ENCODE measurements around the gene C11orf87.

Gene C11orf87

DNA sequence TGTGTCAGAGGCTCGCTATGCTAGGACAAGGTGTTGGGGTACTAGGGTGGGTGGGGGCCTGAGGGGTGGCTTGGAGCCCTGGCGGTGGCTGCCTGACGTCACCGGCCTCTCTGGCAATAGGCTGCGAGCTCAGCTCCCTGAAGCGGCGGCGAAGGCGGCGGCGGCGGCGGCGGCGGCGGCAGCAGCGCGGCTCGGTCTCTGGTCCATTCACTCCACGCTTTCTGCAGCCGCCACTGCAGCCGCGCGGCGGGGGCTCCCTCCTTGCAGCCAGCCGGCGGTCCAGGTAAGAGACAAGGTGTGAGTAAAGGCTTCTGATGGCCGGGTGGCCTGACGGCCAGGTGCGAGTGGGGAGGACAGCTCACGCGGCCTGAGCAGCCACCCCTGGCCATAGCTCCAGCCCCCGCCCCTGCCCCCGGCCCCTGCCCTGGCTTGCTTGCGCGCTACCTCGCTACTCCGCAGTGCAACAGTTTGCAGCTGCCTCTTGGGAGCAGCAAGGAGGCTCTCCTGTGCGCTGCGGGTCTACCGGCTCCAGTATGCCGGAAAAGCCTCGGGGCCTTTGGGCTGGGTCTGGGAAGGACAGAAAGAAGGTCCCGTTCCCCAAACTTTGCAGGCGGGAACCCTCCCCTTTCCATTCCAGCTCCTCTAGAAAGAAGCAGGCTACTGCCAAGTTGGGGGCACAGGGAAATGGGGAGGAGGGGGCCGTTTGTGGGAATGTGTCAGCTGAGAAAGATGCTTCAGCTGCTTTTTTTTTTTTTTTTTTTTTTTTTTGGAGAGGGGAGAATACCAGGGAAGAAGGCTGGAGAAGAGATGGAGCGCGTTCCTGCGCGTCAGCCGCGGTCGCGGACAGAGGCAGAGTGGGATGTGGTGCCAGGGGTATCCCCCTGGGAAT, at the start of gene C11orf87:
Gene C11orf87, plus strand, starts transcription at position 210 of the 889 bp plus-strand sequence. CDS start 1,444 bp downstream, outside the sequence.
- DNase-seq, result no peak

DNA sequence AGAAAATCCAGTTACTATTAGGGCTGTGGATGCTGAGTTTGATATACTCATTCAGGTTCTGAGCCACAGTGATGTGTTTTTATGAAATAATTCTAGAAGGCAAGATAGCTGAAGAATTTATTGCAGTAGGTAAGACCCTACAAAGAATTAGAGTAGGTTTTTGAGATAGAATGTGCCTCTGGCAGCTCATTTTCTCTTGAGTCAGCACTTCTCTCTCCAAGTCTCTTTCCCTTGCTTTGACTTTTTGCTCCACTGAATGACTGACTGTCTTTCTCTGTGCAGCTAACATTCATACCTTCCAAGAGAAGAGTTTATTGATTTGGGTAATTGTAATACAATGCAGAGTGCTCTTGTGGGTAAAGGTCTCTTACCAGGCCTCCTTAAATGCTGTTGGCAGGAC, 48.0 kb upstream of the C11orf87 start:
- no peak for DNase-seq

DNA sequence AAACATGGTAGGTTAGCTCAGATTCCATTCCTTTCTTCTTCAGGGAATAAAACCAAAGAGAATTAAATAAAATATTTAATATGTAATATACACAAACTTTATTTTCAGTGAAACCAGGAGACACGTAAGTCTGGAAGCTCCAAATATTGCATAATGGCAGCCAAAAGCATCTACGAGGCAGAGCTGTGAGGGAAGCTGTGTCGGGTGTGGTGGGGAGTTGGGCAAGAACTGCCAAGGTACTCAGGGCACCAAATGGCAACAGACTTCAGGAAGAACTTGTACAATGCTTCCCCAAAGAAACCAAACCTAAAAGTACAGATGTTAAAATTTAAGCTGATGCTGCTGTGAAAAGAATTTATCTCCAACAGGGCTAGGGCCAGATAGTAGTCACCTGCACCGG, 47.5 kb upstream of the C11orf87 start:
- no peak for DNase-seq

DNA sequence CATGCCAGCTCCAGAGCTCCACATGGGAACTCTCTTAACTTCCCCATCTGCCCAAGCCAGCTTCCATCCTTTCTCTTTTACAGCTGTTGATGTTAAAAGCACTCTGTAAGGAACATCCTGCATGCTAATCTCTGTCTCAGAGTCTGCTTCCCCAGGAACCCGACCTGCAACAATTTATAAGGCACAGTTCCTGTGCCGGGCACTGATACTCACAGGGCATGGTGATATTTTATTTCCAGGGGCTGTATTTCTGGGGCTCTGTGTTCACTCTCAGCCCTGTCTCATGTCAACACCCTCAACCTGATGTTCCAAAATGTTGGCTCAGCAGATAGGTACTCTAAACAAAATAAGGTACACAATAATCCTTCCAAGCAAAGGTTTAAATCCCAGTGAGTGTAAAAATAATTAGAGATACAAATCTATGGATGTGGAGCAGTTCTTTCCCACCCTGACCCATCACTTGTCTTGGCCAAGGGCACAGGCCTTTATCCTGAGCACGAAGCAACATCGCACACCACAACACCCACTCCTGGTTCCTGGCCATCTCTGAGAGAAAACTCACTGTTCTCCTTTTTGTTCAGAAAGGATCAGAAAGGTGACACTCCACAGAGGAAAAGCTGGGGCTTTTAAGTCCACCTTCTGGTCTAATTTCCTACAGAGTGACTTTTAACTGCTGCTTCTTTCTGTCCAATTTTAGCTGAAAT, 44.8 kb upstream of the C11orf87 start:
- no peak for DNase-seq

DNA sequence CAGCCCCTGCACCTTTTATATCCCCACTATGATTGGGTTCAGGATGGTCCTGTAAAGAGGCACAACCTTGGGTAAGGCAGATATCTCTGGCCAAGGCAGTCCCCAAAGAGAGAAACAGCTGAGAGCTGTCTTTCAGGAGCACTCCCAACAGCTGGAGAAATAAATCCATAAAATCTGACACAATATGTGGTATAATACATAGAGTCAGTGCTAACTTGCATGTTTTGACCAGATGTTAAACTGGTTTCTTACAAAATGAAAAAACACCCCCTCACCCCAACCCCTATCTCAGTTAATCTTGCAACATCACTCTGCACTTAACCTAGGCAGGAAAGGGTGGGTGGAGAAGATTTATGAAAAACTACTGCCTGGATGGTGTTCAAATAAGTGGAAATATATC, 44.0 kb upstream of the C11orf87 start:
- DNase-seq, result no peak

GRCh38 chr11:109383306-109383705, 38.7 kb upstream of the C11orf87 start:
- DNase-seq, result no peak

DNA sequence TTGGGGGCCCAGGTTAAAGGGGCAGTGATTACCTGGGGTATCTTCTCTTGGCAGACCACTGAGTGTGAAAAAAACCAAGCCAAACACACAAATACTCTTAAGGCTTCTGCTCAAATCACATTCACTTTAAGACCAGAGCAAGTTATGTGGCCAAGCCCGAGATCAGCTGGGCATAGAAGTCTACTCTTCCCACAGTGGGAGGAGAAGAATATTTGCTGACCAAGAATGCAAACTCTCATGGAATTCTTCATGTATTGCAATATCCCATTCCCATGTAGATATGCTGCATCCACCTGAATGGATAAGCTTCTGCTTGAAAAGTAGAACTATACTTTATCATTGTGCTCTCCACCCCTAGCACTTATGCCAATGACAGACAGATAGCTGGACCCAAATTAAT, 37.1 kb upstream of the C11orf87 start:
- no peak for DNase-seq

- DNase-seq, result no peak
Observed at GRCh38 chr11:109388982-109389381, 33.0 kb upstream of the C11orf87 start.

- DNase-seq, result no peak
Observed at GRCh38 chr11:109390752-109391151, 31.2 kb upstream of the C11orf87 start.

- no peak for DNase-seq
Observed at GRCh38 chr11:109401545-109401944, 20.4 kb upstream of the C11orf87 start.

DNA sequence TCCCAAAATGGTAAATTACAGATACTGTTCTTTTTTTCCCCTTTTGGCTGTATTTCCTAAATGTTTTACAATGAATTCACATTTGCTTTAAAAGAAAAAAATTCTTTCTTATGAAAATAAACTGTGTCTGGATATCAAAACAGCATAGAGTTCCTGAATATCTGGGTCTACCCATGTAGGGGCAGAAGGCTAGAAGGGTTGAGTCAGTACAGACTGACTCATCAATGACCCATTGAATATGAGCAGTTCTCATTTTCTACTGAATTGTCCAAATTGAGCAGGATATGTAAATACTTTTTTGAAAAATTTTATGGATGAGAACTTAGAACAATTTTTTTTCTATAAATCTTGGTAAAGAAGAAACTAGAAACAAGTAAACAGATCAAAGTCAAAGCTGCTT, 16.3 kb upstream of the C11orf87 start:
- no peak for DNase-seq

DNA sequence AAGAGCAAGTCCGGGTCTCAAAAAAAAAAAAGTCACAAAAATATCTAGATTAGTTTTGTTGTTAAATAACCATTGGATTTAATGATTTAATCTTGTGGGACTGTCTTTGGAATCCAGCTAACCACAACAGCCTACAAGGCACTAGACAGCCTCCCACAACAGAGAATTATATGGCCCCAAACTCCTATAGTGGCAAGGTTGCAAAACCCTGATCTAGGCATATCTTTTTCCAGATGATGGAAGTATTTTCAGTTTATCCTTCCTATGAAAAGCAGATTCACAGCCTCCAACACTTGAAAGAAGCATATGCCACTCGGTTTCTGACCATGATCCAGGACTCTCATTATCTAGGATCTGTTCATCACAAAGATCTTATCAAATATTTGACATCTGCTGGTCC, 5.4 kb upstream of the C11orf87 start:
- no peak for DNase-seq

GRCh38 chr11:109422870-109423465, 978 bp downstream of the C11orf87 start:
- DNase-seq, result no peak

DNA sequence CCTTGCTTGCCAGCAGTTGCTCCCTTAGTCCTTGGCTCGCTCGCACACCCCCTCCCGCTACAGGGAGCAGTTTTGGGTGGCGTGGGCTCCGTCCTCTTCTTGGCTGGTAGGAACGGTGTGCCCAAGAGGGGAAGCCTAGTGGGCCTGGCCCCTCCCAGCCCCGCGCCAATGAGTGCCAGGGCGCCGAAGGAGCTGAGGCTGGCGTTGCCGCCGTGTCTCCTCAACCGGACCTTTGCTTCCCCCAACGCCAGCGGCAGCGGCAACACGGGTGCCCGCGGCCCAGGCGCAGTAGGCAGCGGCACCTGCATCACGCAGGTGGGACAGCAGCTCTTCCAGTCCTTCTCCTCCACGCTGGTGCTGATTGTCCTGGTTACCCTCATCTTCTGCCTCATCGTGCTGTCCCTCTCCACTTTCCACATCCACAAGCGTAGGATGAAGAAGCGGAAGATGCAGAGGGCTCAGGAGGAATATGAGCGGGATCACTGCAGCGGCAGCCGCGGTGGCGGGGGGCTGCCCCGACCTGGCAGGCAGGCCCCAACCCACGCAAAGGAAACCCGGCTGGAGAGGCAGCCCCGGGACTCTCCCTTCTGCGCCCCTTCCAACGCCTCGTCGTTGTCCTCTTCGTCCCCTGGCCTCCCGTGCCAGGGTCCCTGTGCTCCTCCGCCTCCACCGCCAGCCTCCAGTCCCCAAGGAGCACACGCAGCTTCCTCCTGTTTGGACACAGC, 1.6 kb downstream of the C11orf87 start:
- no peak for DNase-seq

GRCh38 chr11:109424901-109425300, 2.9 kb downstream of the C11orf87 start:
- no peak for DNase-seq

GRCh38 chr11:109425554-109425953, 3.6 kb downstream of the C11orf87 start:
- no peak for DNase-seq

DNA sequence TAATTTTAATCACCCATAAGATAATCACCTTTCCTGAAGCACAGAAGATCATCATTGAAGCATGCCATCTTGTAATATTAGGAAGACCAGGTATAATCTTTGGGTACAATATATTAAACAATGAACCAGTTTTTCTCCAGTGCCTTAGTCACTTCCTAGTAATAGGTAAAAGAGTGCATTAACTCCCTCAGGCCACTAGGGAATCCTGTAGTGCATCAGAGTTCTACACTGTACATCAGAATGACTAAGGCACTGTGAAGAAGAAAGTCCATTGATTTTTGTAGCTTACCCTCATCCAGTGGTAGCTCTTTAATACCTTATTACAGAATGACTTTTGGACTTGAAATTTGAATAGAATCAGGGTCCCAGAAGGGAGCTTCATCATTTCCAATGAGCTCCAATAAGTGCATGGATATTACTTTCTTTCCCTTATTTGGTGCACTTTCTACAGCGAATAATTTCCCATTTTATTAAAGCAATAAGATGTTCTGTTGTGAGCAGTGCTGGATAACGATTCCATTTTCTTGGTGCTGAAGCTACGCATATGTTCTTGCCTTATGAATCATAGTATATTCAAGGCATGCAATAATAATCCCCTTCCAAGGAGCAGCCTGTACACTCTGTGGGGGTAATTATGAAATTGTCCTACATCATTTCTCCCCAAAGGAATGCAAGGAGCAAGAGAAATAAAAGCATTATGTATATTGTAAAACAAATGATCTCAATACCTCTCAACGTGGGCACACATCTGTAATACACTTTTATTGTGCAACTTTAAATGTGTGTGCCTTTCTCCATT, 4.7 kb downstream of the C11orf87 start:
- DNase-seq, result no peak

- DNase-seq, result no peak
Observed at GRCh38 chr11:109432105-109432504, 10.1 kb downstream of the C11orf87 start.

DNA sequence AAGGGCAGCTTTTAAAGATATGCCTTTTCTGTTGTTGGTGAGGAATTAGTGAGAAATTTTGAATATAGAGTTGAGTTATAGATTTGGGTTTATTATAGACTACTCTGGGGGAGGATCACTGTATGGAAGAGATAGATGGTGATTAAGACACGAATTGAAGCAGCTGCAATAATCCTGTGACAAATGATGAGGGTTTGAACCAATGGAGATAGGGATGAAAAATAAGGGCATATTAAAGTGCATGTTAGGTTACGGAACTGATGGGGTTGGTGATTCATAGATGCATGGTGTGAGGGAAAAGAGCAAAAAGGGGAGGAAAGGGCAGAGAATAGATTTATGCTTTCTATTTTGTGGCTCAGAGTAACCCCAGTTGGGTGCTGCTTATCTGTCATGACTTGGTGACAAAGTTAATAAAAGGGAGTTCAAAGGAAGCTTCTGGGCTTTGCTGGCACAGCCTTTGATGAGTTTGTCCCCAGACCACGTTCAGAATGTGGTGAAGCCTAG, 11.8 kb downstream of the C11orf87 start:
- no peak for DNase-seq

GRCh38 chr11:109435121-109435742, 13.2 kb downstream of the C11orf87 start:
- DNase-seq, result no peak

GRCh38 chr11:109439684-109440083, 17.7 kb downstream of the C11orf87 start:
- no peak for DNase-seq

DNA sequence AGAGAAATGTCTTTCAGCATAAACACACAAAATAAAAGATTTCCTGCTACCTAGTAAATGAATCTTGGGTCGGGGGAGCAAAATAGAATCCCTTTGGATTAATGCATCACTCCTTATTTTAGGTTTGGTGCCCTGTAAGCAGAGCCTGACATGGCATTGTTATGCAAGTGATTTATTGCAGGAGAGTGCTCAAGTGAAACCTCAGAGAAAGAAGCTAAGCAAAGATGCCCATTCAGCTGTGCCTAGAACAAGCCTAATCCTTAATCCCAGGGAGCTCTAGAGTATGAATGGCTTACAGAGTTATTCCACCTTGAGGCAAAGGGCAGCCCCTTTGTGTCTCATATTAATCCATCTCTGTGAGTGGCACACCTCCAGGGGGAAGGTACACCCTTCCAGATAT, 21.1 kb downstream of the C11orf87 start:
- no peak for DNase-seq
